ENCODE data around the gene ADM2.

ADM2 gene

DNA sequence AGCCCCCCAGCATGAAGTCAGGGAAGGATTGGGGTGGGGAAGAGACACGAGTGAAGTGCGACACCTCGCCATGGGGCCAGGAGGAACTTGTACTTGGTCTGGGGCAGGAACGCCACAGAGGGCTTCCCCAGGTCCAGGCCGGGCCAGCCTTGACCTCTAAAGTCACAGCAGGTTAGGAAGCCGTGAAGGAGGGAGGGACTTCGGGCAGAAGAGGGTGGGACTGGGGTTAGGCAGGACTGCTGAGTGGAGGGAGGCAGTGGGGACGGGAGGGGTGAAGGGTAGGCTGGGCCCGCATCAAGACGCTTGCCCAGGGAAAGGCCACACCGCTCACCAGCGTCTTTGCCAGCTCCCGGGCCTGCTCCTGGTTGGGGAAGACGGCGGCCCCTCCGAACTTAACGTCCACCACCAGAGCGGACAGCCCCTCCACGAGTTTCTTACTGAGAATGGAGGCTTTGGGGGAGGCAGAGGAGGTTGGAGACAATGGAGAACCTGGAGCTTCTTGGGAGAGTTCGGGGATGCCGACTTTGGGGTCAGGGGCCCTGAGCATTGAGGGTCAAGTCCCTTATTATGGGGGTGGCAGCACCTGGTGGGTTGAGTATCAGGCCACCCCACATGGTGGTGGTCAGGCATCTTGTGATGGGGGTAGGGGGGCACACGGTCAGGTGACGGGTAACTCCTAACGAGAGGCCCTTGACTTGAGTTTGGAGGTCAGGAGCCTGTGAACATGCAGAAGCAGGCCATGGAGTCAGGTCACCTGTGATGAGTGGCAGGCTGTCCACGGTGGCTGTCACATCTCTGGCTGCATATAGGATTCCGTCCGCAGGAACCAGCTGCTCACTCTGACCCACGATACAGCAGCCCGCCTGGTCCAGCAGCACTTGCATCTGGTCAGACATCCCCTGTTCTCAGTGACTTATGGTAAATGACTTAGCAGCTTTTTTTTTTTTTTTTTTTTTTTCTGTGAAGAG, 45.8 kb downstream of the ADM2 start:
- peak; percentile 9; the same call in 2 of the 3 replicates for ATAC-seq
- TF ChIP-seq CSDC2 (CRISPR knock-in tag; IDR thresholded peaks at IDR 0.05) (no peak), ZC3H10 (CRISPR knock-in tag; IDR thresholded peaks at IDR 0.05) (no peak), ZNF70 (CRISPR knock-in tag; IDR thresholded peaks at IDR 0.05) (no peak), ZNF8 (CRISPR knock-in tag; IDR thresholded peaks at IDR 0.05) (no peak), GLIS3 (CRISPR knock-in tag; IDR thresholded peaks at IDR 0.05) (no peak), PPARA (CRISPR knock-in tag; IDR thresholded peaks at IDR 0.05; ENCODE audit: borderline replicate concordance) (no peak), ZFP30 (CRISPR knock-in tag; IDR thresholded peaks at IDR 0.05) (no peak)
- TF ChIP-seq, protein P1, sequence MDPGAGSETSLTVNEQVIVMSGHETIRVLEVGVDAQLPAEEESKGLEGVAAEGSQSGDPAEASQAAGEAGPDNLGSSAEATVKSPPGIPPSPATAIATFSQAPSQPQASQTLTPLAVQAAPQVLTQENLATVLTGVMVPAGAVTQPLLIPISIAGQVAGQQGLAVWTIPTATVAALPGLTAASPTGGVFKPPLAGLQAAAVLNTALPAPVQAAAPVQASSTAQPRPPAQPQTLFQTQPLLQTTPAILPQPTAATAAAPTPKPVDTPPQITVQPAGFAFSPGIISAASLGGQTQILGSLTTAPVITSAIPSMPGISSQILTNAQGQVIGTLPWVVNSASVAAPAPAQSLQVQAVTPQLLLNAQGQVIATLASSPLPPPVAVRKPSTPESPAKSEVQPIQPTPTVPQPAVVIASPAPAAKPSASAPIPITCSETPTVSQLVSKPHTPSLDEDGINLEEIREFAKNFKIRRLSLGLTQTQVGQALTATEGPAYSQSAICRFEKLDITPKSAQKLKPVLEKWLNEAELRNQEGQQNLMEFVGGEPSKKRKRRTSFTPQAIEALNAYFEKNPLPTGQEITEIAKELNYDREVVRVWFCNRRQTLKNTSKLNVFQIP (CRISPR knock-in tag; IDR thresholded peaks at IDR 0.05; ENCODE audit: borderline replicate concordance, low read depth): no peak
- TF ChIP-seq, protein P2, sequence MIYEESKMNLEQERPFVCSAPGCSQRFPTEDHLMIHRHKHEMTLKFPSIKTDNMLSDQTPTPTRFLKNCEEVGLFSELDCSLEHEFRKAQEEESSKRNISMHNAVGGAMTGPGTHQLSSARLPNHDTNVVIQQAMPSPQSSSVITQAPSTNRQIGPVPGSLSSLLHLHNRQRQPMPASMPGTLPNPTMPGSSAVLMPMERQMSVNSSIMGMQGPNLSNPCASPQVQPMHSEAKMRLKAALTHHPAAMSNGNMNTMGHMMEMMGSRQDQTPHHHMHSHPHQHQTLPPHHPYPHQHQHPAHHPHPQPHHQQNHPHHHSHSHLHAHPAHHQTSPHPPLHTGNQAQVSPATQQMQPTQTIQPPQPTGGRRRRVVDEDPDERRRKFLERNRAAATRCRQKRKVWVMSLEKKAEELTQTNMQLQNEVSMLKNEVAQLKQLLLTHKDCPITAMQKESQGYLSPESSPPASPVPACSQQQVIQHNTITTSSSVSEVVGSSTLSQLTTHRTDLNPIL (CRISPR knock-in tag; IDR thresholded peaks at IDR 0.05; ENCODE audit: low read depth): no peak

DNA sequence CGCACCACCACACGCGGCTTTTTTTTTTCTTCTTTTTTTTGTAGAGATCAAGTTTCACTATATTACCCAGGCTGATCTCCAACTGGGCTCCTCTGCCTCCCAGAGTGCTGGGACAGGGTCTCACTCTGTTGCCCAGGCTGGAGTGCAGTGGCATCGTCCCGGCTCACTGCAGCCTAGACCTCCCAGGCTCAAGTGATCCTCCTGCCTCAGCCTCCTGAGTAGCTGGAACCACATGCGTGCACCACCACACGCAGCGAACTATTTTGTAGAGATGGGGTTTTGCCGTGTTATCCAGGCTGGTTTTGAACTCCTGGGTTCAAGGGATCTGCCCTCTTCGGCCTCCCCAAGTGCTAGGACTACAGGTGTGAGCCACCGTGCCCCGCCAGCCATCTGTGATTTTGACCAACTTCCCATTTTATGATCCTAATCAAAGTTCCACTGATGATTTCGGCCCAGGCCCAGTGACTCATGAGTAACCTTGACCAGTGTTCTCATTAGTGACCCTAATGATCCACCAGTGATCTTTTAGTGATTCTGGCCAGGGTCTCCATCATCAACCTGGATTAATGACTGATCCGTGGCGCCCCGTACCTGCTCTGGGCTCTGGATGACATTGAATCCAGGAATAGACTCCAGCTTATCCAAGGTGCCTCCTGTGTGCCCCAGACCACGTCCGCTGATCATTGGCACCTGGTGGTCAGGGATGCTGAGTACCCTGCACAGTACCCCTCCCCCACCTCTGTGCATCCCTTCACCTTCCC, 46.8 kb downstream of the ADM2 start:
- TF ChIP-seq, protein P3, sequence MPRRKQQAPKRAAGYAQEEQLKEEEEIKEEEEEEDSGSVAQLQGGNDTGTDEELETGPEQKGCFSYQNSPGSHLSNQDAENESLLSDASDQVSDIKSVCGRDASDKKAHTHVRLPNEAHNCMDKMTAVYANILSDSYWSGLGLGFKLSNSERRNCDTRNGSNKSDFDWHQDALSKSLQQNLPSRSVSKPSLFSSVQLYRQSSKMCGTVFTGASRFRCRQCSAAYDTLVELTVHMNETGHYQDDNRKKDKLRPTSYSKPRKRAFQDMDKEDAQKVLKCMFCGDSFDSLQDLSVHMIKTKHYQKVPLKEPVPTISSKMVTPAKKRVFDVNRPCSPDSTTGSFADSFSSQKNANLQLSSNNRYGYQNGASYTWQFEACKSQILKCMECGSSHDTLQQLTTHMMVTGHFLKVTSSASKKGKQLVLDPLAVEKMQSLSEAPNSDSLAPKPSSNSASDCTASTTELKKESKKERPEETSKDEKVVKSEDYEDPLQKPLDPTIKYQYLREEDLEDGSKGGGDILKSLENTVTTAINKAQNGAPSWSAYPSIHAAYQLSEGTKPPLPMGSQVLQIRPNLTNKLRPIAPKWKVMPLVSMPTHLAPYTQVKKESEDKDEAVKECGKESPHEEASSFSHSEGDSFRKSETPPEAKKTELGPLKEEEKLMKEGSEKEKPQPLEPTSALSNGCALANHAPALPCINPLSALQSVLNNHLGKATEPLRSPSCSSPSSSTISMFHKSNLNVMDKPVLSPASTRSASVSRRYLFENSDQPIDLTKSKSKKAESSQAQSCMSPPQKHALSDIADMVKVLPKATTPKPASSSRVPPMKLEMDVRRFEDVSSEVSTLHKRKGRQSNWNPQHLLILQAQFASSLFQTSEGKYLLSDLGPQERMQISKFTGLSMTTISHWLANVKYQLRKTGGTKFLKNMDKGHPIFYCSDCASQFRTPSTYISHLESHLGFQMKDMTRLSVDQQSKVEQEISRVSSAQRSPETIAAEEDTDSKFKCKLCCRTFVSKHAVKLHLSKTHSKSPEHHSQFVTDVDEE (CRISPR knock-in tag; IDR thresholded peaks at IDR 0.05): no peak
- TF ChIP-seq SNAI2 (CRISPR knock-in tag; IDR thresholded peaks at IDR 0.05) (no peak), ZFP3 (CRISPR knock-in tag; IDR thresholded peaks at IDR 0.05) (no peak), ARNTL (CRISPR knock-in tag; IDR thresholded peaks at IDR 0.05; ENCODE audit: borderline replicate concordance, low read depth) (no peak), ZNF8 (CRISPR knock-in tag; IDR thresholded peaks at IDR 0.05) (no peak), ZNF70 (CRISPR knock-in tag; IDR thresholded peaks at IDR 0.05) (no peak), ESRRG (CRISPR knock-in tag; IDR thresholded peaks at IDR 0.05) (no peak), ZNF565 (CRISPR knock-in tag; conservative IDR thresholded peaks at IDR 0.05; ENCODE audit: low read depth) (no peak)
- ATAC-seq: no peak

DNA sequence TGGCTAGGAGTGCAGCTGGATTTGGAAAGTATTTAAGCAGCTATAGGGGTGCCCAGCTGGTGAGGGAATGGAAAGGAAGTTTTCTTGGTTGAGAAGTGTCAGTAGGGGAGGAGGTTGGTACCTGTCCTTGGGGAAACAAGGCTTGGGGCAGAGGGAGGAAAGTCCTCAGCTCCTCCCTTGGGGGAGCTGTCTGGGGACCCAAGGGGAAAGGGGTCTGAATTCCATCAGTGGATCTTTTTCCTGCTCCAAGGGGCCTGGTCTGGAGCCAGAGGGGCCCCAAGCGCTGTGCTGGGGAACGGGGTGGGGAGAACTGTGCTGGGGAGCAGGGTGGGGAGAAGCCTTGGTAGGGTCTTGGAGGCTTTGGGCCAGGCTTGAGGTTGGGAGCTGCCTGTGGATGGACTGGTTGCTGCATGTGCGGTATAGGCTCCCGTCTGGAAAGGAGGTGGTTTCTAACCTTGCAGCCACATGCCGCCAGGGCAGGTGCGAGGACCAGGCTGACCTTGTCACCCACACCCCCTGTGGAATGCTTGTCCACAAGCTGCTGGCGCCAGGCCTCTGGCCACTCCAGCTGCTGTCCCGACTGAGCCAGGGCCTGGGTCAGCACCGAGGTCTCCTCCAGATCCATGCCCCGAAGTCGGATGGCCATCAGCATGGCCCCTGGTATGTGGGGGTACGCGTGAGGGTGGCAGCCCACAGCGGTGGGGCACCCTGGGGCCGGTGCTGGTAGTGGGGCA, 47.5 kb downstream of the ADM2 start:
- TF ChIP-seq BACH2 (CRISPR knock-in tag; IDR thresholded peaks at IDR 0.05; ENCODE audit: borderline replicate concordance) (no peak), ESRRG (CRISPR knock-in tag; IDR thresholded peaks at IDR 0.05) (no peak), CSDC2 (CRISPR knock-in tag; IDR thresholded peaks at IDR 0.05) (no peak), ZNF565 (CRISPR knock-in tag; conservative IDR thresholded peaks at IDR 0.05; ENCODE audit: low read depth) (no peak)
- TF ChIP-seq, protein P4, sequence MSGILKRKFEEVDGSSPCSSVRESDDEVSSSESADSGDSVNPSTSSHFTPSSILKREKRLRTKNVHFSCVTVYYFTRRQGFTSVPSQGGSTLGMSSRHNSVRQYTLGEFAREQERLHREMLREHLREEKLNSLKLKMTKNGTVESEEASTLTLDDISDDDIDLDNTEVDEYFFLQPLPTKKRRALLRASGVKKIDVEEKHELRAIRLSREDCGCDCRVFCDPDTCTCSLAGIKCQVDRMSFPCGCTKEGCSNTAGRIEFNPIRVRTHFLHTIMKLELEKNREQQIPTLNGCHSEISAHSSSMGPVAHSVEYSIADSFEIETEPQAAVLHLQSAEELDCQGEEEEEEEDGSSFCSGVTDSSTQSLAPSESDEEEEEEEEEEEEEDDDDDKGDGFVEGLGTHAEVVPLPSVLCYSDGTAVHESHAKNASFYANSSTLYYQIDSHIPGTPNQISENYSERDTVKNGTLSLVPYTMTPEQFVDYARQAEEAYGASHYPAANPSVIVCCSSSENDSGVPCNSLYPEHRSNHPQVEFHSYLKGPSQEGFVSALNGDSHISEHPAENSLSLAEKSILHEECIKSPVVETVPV (CRISPR knock-in tag; IDR thresholded peaks at IDR 0.05): no peak
- no peak for ATAC-seq

DNA sequence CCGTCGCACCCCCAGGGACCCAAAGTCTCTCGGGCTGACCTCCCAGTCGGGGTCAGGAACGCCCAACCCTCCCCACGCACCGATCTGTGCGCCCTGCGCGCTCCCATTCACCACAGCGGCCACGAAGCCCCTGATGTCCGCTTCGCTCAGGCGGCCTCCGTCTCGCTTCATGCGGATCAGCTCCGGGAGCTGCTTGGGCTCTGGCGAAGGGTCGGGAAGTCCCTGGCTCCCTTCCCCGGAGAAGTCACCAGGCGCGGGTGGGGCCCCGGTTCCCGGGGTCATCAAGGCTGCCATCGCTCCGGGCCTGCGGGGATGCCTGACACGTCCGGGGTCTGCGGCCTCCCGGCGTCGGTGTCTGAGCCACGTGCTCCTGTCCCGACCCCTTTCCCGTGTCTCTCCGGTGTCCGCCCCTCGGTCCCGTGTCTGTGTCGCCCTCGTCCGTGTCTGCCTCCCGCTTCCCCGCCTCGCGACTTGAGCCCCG, 48.1 kb downstream of the ADM2 start:
- no peak for ATAC-seq
- no peak for TF ChIP-seq PPARA (CRISPR knock-in tag; IDR thresholded peaks at IDR 0.05; ENCODE audit: borderline replicate concordance)
- TF ChIP-seq, protein P4 (CRISPR knock-in tag; IDR thresholded peaks at IDR 0.05): no peak
- TF ChIP-seq ZFP30 (CRISPR knock-in tag; IDR thresholded peaks at IDR 0.05): no peak
- TF ChIP-seq, protein P1 (CRISPR knock-in tag; IDR thresholded peaks at IDR 0.05; ENCODE audit: borderline replicate concordance, low read depth): no peak
- TF ChIP-seq, protein P5, sequence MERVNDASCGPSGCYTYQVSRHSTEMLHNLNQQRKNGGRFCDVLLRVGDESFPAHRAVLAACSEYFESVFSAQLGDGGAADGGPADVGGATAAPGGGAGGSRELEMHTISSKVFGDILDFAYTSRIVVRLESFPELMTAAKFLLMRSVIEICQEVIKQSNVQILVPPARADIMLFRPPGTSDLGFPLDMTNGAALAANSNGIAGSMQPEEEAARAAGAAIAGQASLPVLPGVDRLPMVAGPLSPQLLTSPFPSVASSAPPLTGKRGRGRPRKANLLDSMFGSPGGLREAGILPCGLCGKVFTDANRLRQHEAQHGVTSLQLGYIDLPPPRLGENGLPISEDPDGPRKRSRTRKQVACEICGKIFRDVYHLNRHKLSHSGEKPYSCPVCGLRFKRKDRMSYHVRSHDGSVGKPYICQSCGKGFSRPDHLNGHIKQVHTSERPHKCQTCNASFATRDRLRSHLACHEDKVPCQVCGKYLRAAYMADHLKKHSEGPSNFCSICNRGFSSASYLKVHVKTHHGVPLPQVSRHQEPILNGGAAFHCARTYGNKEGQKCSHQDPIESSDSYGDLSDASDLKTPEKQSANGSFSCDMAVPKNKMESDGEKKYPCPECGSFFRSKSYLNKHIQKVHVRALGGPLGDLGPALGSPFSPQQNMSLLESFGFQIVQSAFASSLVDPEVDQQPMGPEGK (CRISPR knock-in tag; IDR thresholded peaks at IDR 0.05; ENCODE audit: borderline replicate concordance): no peak

Data from SK-N-SH treated with all-trans-retinoic acid at 6 μM for 48 hours (cell line).